Transverse colon (tissue), 4 donors: ENCODE results near the gene TMEM132D.

Experiments used
- EP300 ChIP-seq: sonication (generic); formaldehyde crosslinking; IDR thresholded peaks from one replicate; pipeline ENCODE4 v1.6.1; 2017; ENCODE audit warnings: antibody characterized with exemption, low read depth
- POLR2A ChIP-seq: fragments of 450-650 bp; IDR thresholded peaks from one replicate; pipeline ENCODE4 v1.6.1; 2016; ENCODE audit warnings: antibody characterized with exemption, mild to moderate bottlenecking, moderate library complexity
- POLR2AphosphoS5 ChIP-seq, 3 donors: sonication (generic); formaldehyde crosslinking; IDR thresholded peaks; one replicate each; pipeline ENCODE4 v1.6.1; 2016; ENCODE audit warnings: antibody characterized with exemption in 3 of 3
- TF ChIP-seq, protein P1 (sequence below), 5 experiments: fragments of 200-600 bp in 3 of 5; fragments of 450-650 bp in 2 of 5; sonication (generic) in 3 of 5; IDR thresholded peaks; 1 replicate in 2 of 5; 2 replicates in 3 of 5; pipeline ENCODE4 v1.5.1; 2016 to 2017; ENCODE audit warnings: antibody characterized with exemption in 5 of 5, inconsistent platforms in 3 of 5, mild to moderate bottlenecking in 2 of 5, moderate library complexity in 1 of 5

DNA sequence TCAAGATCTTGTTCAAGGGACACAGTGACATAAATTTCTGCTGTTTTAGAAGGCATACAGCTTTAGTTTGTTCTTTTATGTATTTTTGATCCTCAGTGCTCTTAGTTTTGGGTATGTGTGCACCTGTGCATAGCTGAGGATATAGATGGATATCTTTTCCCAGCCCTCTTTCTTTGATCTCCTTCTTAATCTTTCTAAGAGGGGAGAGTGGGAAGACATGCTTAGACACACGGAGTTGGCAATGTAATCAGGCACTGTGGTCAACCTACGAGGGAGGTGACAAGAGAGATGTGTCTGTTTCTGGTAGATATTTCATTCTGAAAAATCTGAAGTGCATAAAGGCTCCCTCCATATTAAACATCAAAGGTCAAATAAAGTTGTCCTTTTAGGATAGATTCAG lies 340.6 kb downstream of the TMEM132D start:
- TF ChIP-seq, protein P1, sequence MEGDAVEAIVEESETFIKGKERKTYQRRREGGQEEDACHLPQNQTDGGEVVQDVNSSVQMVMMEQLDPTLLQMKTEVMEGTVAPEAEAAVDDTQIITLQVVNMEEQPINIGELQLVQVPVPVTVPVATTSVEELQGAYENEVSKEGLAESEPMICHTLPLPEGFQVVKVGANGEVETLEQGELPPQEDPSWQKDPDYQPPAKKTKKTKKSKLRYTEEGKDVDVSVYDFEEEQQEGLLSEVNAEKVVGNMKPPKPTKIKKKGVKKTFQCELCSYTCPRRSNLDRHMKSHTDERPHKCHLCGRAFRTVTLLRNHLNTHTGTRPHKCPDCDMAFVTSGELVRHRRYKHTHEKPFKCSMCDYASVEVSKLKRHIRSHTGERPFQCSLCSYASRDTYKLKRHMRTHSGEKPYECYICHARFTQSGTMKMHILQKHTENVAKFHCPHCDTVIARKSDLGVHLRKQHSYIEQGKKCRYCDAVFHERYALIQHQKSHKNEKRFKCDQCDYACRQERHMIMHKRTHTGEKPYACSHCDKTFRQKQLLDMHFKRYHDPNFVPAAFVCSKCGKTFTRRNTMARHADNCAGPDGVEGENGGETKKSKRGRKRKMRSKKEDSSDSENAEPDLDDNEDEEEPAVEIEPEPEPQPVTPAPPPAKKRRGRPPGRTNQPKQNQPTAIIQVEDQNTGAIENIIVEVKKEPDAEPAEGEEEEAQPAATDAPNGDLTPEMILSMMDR (IDR thresholded peaks at IDR 0.05) = no peak
- TF ChIP-seq POLR2A = no peak
- TF ChIP-seq EP300 = no peak
- no peak for TF ChIP-seq POLR2AphosphoS5 (IDR thresholded peaks at IDR 0.05)
